ENCODE measurements around the gene SLIT3.
"Not testable (repeated sequence)": the region's sequence is repeated elsewhere in the genome, so short reads cannot be mapped to it uniquely, and the experiment has no call there.

SLIT3 gene

GRCh38 chr5:169151051-169151805 is 149.7 kb downstream of the SLIT3 start:
- Histone ChIP-seq H3K36me3 (ENCODE audit: insufficient read depth, low read depth, low read length) (no peaks in the 10 kb centered on the region), H3K27me3 (ENCODE audit: insufficient read depth, low read length) (no peaks in the 10 kb centered on the region), H3K27ac (ENCODE audit: low read length) (no peak overlapping the region), H3K4me3 (ENCODE audit: low read length) (no peak overlapping the region), H3K4me1 (ENCODE audit: insufficient read depth, low read length) (peaks cover 8% of the 10 kb centered on the region), H3K9ac (ENCODE audit: low read depth, low read length) (no peak overlapping the region), H3K9me3 (ENCODE audit: insufficient read depth, low read depth, low read length) (no peaks in the 10 kb centered on the region)

- no peaks in the 10 kb centered on the region for H3K27me3 ChIP-seq (ENCODE audit: insufficient read depth, low read length)
- no peak overlapping the region for H3K4me3 ChIP-seq (ENCODE audit: low read length)
- H3K27ac ChIP-seq (ENCODE audit: low read length) = no peak overlapping the region
- H3K9me3 ChIP-seq (ENCODE audit: insufficient read depth, low read depth, low read length) = no peaks in the 10 kb centered on the region
- H3K4me1 ChIP-seq (ENCODE audit: insufficient read depth, low read length) = peaks cover 7% of the 10 kb centered on the region
- H3K36me3 ChIP-seq (ENCODE audit: insufficient read depth, low read depth, low read length) = no peaks in the 10 kb centered on the region
- H3K9ac ChIP-seq (ENCODE audit: low read depth, low read length) = no peak overlapping the region
Observed at GRCh38 chr5:169150108-169150507, 150.8 kb downstream of the SLIT3 start.

- Histone ChIP-seq H3K9me3 (ENCODE audit: insufficient read depth, low read depth, low read length) (no peaks in the 10 kb centered on the region), H3K4me1 (ENCODE audit: insufficient read depth, low read length) (peaks cover 5% of the 10 kb centered on the region; the same call in 1 of the 2 replicates)
Observed at GRCh38 chr5:169149317-169149716, 151.6 kb downstream of the SLIT3 start.

GRCh38 chr5:169148138-169148740 is 152.7 kb downstream of the SLIT3 start:
- no peak overlapping the region for H3K9ac ChIP-seq (ENCODE audit: low read depth, low read length)
- no peak overlapping the region for H3K27ac ChIP-seq (ENCODE audit: low read length)
- H3K4me3 ChIP-seq (ENCODE audit: low read length) = no peak overlapping the region
- no peaks in the 10 kb centered on the region for H3K9me3 ChIP-seq (ENCODE audit: insufficient read depth, low read depth, low read length)
- H3K27me3 ChIP-seq (ENCODE audit: insufficient read depth, low read length) = no peaks in the 10 kb centered on the region
- H3K4me1 ChIP-seq (ENCODE audit: insufficient read depth, low read length) = peaks cover 5% of the 10 kb centered on the region; the same call in 1 of the 2 replicates
- no peaks in the 10 kb centered on the region for H3K36me3 ChIP-seq (ENCODE audit: insufficient read depth, low read depth, low read length)

More at GRCh38 chr5:169149317-169149716, 151.6 kb downstream of the SLIT3 start:
- Histone ChIP-seq H3K27me3 (ENCODE audit: insufficient read depth, low read length) (no peaks in the 10 kb centered on the region), H3K27ac (ENCODE audit: low read length) (no peak overlapping the region), H3K9ac (ENCODE audit: low read depth, low read length) (no peak overlapping the region), H3K4me3 (ENCODE audit: low read length) (no peak overlapping the region), H3K36me3 (ENCODE audit: insufficient read depth, low read depth, low read length) (no peaks in the 10 kb centered on the region)

- Histone ChIP-seq H3K27me3 (ENCODE audit: insufficient read depth, low read length) (no peaks in the 10 kb centered on the region), H3K9me3 (ENCODE audit: insufficient read depth, low read depth, low read length) (no peaks in the 10 kb centered on the region), H3K27ac (ENCODE audit: low read length) (no peak overlapping the region)
Observed at GRCh38 chr5:169147534-169147933, 153.4 kb downstream of the SLIT3 start.

GRCh38 chr5:169146158-169146557 is 154.8 kb downstream of the SLIT3 start:
- no peak overlapping the region for H3K4me3 ChIP-seq (ENCODE audit: low read length)
- no peak overlapping the region for H3K27ac ChIP-seq (ENCODE audit: low read length)
- H3K9me3 ChIP-seq (ENCODE audit: insufficient read depth, low read depth, low read length) = no peaks in the 10 kb centered on the region
- no peaks in the 10 kb centered on the region for H3K27me3 ChIP-seq (ENCODE audit: insufficient read depth, low read length)
- H3K9ac ChIP-seq (ENCODE audit: low read depth, low read length) = no peak overlapping the region
- no peaks in the 10 kb centered on the region for H3K36me3 ChIP-seq (ENCODE audit: insufficient read depth, low read depth, low read length)
- peaks cover 5% of the 10 kb centered on the region; the same call in 1 of the 2 replicates for H3K4me1 ChIP-seq (ENCODE audit: insufficient read depth, low read length)

More at GRCh38 chr5:169147534-169147933, 153.4 kb downstream of the SLIT3 start:
- Histone ChIP-seq H3K4me1 (ENCODE audit: insufficient read depth, low read length) (peaks cover 5% of the 10 kb centered on the region; the same call in 1 of the 2 replicates), H3K4me3 (ENCODE audit: low read length) (no peak overlapping the region), H3K9ac (ENCODE audit: low read depth, low read length) (no peak overlapping the region), H3K36me3 (ENCODE audit: insufficient read depth, low read depth, low read length) (no peaks in the 10 kb centered on the region)

GRCh38 chr5:169142264-169142970 is 158.5 kb downstream of the SLIT3 start:
- H3K27me3 ChIP-seq (ENCODE audit: insufficient read depth, low read length) = no peaks in the 10 kb centered on the region
- H3K36me3 ChIP-seq (ENCODE audit: insufficient read depth, low read depth, low read length) = no peaks in the 10 kb centered on the region
- H3K4me3 ChIP-seq (ENCODE audit: low read length) = no peak overlapping the region
- no peaks in the 10 kb centered on the region for H3K9me3 ChIP-seq (ENCODE audit: insufficient read depth, low read depth, low read length)
- no peak overlapping the region for H3K27ac ChIP-seq (ENCODE audit: low read length)
- no peak overlapping the region for H3K9ac ChIP-seq (ENCODE audit: low read depth, low read length)
- H3K4me1 ChIP-seq (ENCODE audit: insufficient read depth, low read length) = no peaks in the 10 kb centered on the region

GRCh38 chr5:169140215-169140614 is 160.7 kb downstream of the SLIT3 start:
- H3K27me3 ChIP-seq (ENCODE audit: insufficient read depth, low read length) = not testable (repeated sequence)

GRCh38 chr5:169139480-169140050 is 161.4 kb downstream of the SLIT3 start:
- H3K9me3 ChIP-seq (ENCODE audit: insufficient read depth, low read depth, low read length) = no peaks in the 10 kb centered on the region
- H3K27me3 ChIP-seq (ENCODE audit: insufficient read depth, low read length) = no peaks in the 10 kb centered on the region
- H3K9ac ChIP-seq (ENCODE audit: low read depth, low read length) = no peak overlapping the region
- H3K36me3 ChIP-seq (ENCODE audit: insufficient read depth, low read depth, low read length) = no peaks in the 10 kb centered on the region
- H3K27ac ChIP-seq (ENCODE audit: low read length) = no peak overlapping the region
- no peak overlapping the region for H3K4me3 ChIP-seq (ENCODE audit: low read length)
- H3K4me1 ChIP-seq (ENCODE audit: insufficient read depth, low read length) = no peaks in the 10 kb centered on the region

More at GRCh38 chr5:169140215-169140614, 160.7 kb downstream of the SLIT3 start:
- not testable (repeated sequence) for H3K4me1 ChIP-seq (ENCODE audit: insufficient read depth, low read length); H3K36me3 ChIP-seq (ENCODE audit: insufficient read depth, low read depth, low read length); H3K27ac ChIP-seq (ENCODE audit: low read length); H3K9ac ChIP-seq (ENCODE audit: low read depth, low read length); H3K4me3 ChIP-seq (ENCODE audit: low read length); H3K9me3 ChIP-seq (ENCODE audit: insufficient read depth, low read depth, low read length)

- no peak overlapping the region for H3K27ac ChIP-seq (ENCODE audit: low read length)
- no peaks in the 10 kb centered on the region for H3K9me3 ChIP-seq (ENCODE audit: insufficient read depth, low read depth, low read length)
- no peak overlapping the region for H3K4me3 ChIP-seq (ENCODE audit: low read length)
- no peaks in the 10 kb centered on the region for H3K27me3 ChIP-seq (ENCODE audit: insufficient read depth, low read length)
- H3K36me3 ChIP-seq (ENCODE audit: insufficient read depth, low read depth, low read length) = no peaks in the 10 kb centered on the region
- no peaks in the 10 kb centered on the region for H3K4me1 ChIP-seq (ENCODE audit: insufficient read depth, low read length)
- H3K9ac ChIP-seq (ENCODE audit: low read depth, low read length) = no peak overlapping the region
Observed at GRCh38 chr5:169133531-169133930, 167.4 kb downstream of the SLIT3 start.

- no peaks in the 10 kb centered on the region for H3K9me3 ChIP-seq (ENCODE audit: insufficient read depth, low read depth, low read length)
- no peaks in the 10 kb centered on the region for H3K27me3 ChIP-seq (ENCODE audit: insufficient read depth, low read length)
- H3K4me1 ChIP-seq (ENCODE audit: insufficient read depth, low read length) = peaks cover 5% of the 10 kb centered on the region; the same call in 1 of the 2 replicates
- no peaks in the 10 kb centered on the region for H3K36me3 ChIP-seq (ENCODE audit: insufficient read depth, low read depth, low read length)
- no peak overlapping the region for H3K9ac ChIP-seq (ENCODE audit: low read depth, low read length)
- no peak overlapping the region for H3K27ac ChIP-seq (ENCODE audit: low read length)
- H3K4me3 ChIP-seq (ENCODE audit: low read length) = no peak overlapping the region
Observed at GRCh38 chr5:169132302-169132660, 168.7 kb downstream of the SLIT3 start.

Measured in iPS-20b (cell line).